Subcutaneous abdominal adipose tissue (tissue), 5 donors: Measurements from ENCODE around the gene HSPE1.
"Not testable (repeated sequence)": the region's sequence is repeated elsewhere in the genome, so short reads cannot be mapped to it uniquely, and the experiment has no call there.

Experiments
- H3K27ac ChIP-seq: one replicate; pipeline ENCODE4 v1.7.0; 2013; ENCODE audit warnings: low read depth, mild to moderate bottlenecking, inconsistent platforms, low read length, moderate library complexity
- H3K27me3 ChIP-seq, 5 donors: one replicate each; pipeline ENCODE4 v1.7.0; 2013; ENCODE audit warnings: low read length in 5 of 5, inconsistent platforms in 1 of 5; ENCODE audit not compliant: control insufficient read depth in 5 of 5, insufficient read depth in 4 of 5
- H3K36me3 ChIP-seq, 5 donors: one replicate each; pipeline ENCODE4 v1.7.0; 2013; ENCODE audit warnings: low read length in 5 of 5; ENCODE audit not compliant: control insufficient read depth in 5 of 5, insufficient read depth in 5 of 5
- H3K4me1 ChIP-seq, 5 donors: one replicate each; pipeline ENCODE4 v1.7.0; 2013; ENCODE audit warnings: low read length in 5 of 5, mild to moderate bottlenecking in 3 of 5, moderate library complexity in 1 of 5; ENCODE audit not compliant: control insufficient read depth in 5 of 5, insufficient read depth in 5 of 5
- H3K4me3 ChIP-seq, 5 donors: one replicate each; pipeline ENCODE4 v1.7.0; 2013; ENCODE audit warnings: low read length in 5 of 5, low read depth in 1 of 5
- H3K9ac ChIP-seq, 5 donors: one replicate each; pipeline ENCODE4 v1.7.0; 2013; ENCODE audit warnings: low read length in 5 of 5, mild to moderate bottlenecking in 4 of 5, moderate library complexity in 3 of 5
- H3K9me3 ChIP-seq, 5 donors: one replicate each; pipeline ENCODE4 v1.7.0; 2013; ENCODE audit warnings: low read length in 5 of 5; ENCODE audit not compliant: control insufficient read depth in 5 of 5
- donor health status: healthy.
- donor health status: healthy.
- donor health status: healthy.
- donor health status: healthy.
- donor health status: healthy.

HSPE1 gene

DNA sequence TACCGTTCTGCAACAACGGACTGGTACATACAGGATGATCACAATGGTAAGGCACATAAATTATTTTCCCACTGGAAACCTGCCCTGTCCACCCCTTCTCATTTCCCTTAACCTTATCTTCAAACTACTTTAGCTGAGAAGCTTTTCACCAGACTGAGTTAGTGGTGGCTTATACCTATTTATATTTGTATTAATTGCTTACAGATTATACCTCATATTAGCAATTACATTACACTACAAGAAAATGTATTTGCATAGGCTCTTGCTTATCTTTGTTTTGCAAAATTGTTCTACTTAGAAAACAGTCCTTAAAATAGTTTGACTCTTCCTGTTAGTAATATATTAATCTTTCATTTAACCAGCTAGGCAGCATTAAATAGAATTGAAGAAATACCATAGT, 51.1 kb downstream of the HSPE1 start:
- H3K27ac ChIP-seq, H3K9ac ChIP-seq, H3K9me3 ChIP-seq, H3K4me3 ChIP-seq, H3K27me3 ChIP-seq: not testable (repeated sequence)
- peaks cover 0 to 12% (median 5%) of the 10 kb centered on the region in 5 donors for H3K4me1 ChIP-seq
- H3K36me3 ChIP-seq: peaks cover 16 to 47% (median 30%) of the 10 kb centered on the region in 5 donors
